Activated T-cell treated with anti-CD3 and anti-CD28 coated beads for 4 hours (primary cell): ENCODE data around the gene BEST4.
"Not testable (repeated sequence)": the region's sequence is repeated elsewhere in the genome, so short reads cannot be mapped to it uniquely, and the experiment has no call there.

Experiments
- DNase-seq: peaks from one replicate; pipeline ENCODE4 v3.0.0-alpha.2; 2020

Gene BEST4

GRCh38 chr1:44788120-44788860, at the start of gene BEST4:
Gene BEST4, minus strand, starts transcription at chr1:44788170. Its CDS starts 465 bp downstream, at chr1:44787705.
- DNase-seq = no peak

GRCh38 chr1:44835738-44836675, 48.0 kb upstream of the BEST4 start:
- DNase-seq = peak; percentile 85

GRCh38 chr1:44834328-44834727, 46.4 kb upstream of the BEST4 start:
- DNase-seq = no peak

- no peak for DNase-seq
These were observed 44.2 kb upstream of the BEST4 start for GRCh38 chr1:44832056-44832705.

GRCh38 chr1:44831516-44831915, 43.5 kb upstream of the BEST4 start:
- no peak for DNase-seq

GRCh38 chr1:44830900-44831304, 42.9 kb upstream of the BEST4 start:
- no peak for DNase-seq

GRCh38 chr1:44829506-44830384, 41.8 kb upstream of the BEST4 start:
- DNase-seq = no peak

GRCh38 chr1:44828841-44829440, 41.0 kb upstream of the BEST4 start:
- no peak for DNase-seq

GRCh38 chr1:44828003-44828651, 40.2 kb upstream of the BEST4 start:
- no peak for DNase-seq

- DNase-seq = no peak
These were observed 39.4 kb upstream of the BEST4 start for GRCh38 chr1:44827197-44828002.

GRCh38 chr1:44826375-44827196, 38.6 kb upstream of the BEST4 start:
- no peak for DNase-seq

GRCh38 chr1:44824392-44824791, 36.4 kb upstream of the BEST4 start:
- not testable (repeated sequence) for DNase-seq

GRCh38 chr1:44822981-44823451, 35.0 kb upstream of the BEST4 start:
- DNase-seq = no peak

- DNase-seq = no peak
These were observed 34.2 kb upstream of the BEST4 start for GRCh38 chr1:44822131-44822701.

GRCh38 chr1:44821240-44821715, 33.3 kb upstream of the BEST4 start:
- DNase-seq = no peak

- DNase-seq = no peak
These were observed 32.6 kb upstream of the BEST4 start for GRCh38 chr1:44820328-44821239.

GRCh38 chr1:44819608-44820327, 31.8 kb upstream of the BEST4 start:
- peak; percentile 63 for DNase-seq
